Measurements from ENCODE around the gene RANBP1.

The RANBP1 gene

DNA sequence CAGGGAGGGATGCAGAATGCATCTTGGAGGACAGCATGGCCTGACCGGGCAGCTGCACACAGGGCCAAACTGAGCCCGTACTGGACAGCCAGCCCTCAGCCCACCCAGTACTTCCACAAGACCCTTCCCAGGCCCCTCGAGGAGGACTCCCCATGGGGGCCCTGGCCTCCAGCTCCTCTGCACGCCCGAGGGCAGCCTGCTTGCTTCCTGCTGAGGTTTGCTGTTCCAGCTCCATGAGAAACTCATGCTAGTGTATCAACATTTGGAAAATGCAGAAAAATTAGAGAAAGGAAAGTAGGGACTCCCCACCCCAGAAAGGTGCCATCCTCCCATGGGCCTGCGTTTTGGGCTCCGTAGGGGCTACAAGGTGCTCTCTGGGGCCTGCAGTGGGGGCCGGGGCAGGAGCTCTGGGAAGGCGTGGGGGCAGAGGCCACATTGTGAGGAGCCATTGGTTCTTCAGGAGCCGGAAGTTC lies 56.3 kb downstream of the RANBP1 start:
- no peak for DNase-seq (ENCODE audit: low read depth)
- TF ChIP-seq, protein P1, sequence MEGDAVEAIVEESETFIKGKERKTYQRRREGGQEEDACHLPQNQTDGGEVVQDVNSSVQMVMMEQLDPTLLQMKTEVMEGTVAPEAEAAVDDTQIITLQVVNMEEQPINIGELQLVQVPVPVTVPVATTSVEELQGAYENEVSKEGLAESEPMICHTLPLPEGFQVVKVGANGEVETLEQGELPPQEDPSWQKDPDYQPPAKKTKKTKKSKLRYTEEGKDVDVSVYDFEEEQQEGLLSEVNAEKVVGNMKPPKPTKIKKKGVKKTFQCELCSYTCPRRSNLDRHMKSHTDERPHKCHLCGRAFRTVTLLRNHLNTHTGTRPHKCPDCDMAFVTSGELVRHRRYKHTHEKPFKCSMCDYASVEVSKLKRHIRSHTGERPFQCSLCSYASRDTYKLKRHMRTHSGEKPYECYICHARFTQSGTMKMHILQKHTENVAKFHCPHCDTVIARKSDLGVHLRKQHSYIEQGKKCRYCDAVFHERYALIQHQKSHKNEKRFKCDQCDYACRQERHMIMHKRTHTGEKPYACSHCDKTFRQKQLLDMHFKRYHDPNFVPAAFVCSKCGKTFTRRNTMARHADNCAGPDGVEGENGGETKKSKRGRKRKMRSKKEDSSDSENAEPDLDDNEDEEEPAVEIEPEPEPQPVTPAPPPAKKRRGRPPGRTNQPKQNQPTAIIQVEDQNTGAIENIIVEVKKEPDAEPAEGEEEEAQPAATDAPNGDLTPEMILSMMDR (conservative IDR thresholded peaks at IDR 0.05; ENCODE audit: low read length): no peak
- no peak overlapping the region for H3K4me3 ChIP-seq (ENCODE audit: low read length)

DNA sequence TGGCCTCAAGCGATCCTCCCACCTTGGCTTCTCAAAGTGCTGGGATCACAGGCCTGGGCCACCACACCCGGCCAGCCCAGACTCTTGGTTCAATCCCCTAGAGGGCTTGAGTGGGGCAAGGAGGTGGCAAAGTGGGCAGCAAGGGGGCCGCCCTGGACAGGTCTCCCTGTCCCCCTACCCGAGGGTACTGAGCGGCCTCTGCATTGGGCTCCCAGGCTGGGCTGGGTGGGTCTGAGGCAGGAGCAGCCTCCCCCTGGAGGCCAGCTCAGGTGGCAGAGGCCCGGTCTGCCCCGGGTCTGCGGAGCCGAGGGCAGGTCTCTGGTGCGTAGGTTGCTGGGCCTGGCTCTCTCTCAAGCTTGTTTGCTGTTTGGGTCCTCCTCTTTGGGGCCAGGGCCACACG lies 57.3 kb downstream of the RANBP1 start:
- DNase-seq (ENCODE audit: low read depth): no peak

DNA sequence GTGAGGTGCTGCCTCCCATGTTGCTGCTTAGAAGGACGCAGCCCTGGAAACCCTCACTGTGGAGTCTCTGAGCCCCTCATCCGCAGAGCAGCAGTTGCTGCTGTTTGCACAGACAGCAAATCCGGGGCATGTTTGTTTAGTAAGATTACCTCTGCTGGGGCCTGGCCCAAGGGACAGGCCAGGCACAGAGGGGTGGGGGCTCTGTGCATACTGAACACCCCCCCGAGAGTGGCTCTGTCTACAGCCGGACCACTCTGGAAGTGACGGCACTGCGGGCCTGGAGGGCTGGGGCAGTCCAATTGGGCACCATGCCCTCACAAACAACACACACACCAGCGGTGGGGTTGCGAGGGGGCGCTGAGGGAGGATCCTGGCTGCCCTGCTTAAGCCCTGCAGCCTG lies 57.9 kb downstream of the RANBP1 start:
- no peak overlapping the region for H3K4me3 ChIP-seq (ENCODE audit: low read length)

More for the DNA sequence above, 57.3 kb downstream of the RANBP1 start:
- TF ChIP-seq, protein P1 (conservative IDR thresholded peaks at IDR 0.05; ENCODE audit: low read length): no peak
- no peak overlapping the region for H3K4me3 ChIP-seq (ENCODE audit: low read length)

DNA sequence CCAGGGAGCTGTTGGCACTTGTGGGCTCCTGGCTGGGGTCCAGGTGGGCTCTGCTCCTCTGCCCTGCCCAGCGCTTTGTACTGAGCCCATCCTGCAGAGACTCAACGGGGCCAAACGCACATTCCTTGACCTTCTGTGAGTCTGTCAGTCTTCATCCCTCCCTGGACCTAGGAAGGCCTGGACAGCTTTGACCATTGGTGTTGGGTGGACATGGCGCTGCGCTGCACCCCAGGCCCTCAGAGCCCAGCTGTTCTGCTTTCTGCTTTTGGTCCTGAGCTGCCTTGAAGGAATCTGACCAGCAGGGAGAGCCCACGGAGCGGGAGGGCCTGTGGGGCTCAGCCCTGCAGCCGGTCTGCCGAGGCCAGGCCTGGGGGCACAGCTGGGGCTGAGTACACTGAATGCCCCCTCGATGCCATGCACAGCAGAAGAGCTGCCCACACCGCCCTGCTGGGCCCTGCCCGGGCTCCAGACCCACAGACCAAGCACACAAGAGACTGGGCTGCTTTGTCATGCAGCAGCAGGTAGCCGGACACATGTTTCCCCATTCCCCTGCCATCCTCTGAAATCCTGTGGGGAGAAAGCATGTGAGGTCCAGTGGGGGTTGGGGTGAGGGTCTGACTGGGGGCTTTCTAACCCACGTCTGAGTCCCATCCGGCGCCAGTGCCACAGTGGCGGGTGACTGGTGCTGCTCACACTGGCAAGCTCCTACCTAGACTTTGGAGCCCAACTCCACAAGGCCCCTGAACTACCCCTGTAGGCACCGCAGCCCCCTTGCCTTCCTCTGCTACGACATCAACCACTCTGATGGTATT lies 59.1 kb downstream of the RANBP1 start:
- no peak overlapping the region for H3K4me3 ChIP-seq (ENCODE audit: low read length)
- TF ChIP-seq, protein P1 (conservative IDR thresholded peaks at IDR 0.05; ENCODE audit: low read length): peak; percentile 38
- no peak for DNase-seq (ENCODE audit: low read depth)

More for the DNA sequence above, 57.9 kb downstream of the RANBP1 start:
- TF ChIP-seq, protein P1 (conservative IDR thresholded peaks at IDR 0.05; ENCODE audit: low read length): no peak
- no peak for DNase-seq (ENCODE audit: low read depth)

DNA sequence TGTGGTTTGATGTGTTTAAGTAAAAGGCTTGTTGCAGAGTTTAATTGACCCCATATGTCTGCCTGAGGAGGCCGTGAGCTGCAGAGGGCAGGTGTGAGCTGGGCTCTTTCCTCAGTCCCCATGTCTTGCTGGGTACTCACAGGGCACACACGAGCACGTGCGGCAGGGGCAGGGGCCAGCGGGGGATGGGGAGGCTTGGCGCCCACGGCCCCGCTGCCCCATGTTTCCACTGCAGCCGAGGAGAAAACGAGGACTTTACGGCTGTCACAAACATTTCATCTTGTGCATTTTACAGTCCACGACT lies 59.6 kb downstream of the RANBP1 start:
- H3K4me3 ChIP-seq (ENCODE audit: low read length): no peak overlapping the region
- peak; percentile 43 for DNase-seq (ENCODE audit: low read depth)
- TF ChIP-seq, protein P1 (conservative IDR thresholded peaks at IDR 0.05; ENCODE audit: low read length): peak; percentile 20

DNA sequence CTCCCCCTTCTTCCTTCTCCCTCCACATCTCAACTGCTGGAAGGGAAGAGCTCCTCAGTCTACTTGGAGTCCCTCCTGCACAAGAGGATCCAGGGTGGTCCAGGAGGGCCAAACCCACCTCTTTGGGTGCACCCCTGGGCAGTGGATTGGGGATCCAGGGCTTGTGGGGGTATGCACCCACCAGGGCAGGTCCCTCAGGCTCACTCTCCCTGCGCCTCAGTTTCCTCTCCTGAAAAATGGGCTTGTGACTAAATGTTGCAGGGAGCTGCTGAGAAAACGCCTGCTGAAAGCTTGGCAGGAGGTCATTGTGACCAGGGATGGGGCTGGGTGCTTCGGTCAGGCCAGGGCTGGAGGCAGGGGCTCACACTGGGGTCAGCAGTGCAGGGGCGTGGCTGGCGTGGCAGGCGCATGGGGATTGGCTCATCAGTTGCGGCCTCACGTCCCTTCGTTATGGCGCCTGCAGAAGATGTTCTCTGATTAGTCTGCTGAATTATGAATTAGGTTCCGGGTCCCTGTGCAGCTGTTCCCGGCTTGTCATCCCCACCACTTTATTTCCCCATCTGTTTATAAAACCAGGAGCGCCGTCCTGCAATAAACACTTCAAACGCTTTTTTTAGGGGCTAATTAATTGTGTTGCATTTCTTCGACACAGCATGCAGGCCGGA lies 60.6 kb downstream of the RANBP1 start:
- no peak overlapping the region for H3K4me3 ChIP-seq (ENCODE audit: low read length)
- no peak for DNase-seq (ENCODE audit: low read depth)
- TF ChIP-seq, protein P1 (conservative IDR thresholded peaks at IDR 0.05; ENCODE audit: low read length): no peak
